HG03196 (cell line): ENCODE results near the gene STIM2.
"Not testable (repeated sequence)": the region's sequence is repeated elsewhere in the genome, so short reads cannot be mapped to it uniquely, and the experiment has no call there.

Experiments
- ATAC-seq: cut with Tn5 transposase; IDR thresholded peaks from one replicate; pipeline ENCODE4 v1.9.1; 2021; ENCODE audit not compliant: unreplicated experiment

The STIM2 gene

GRCh38 chr4:26860157-26860921, at the start of gene STIM2:
Gene STIM2, plus strand, starts transcription at chr4:26860841.
- peak; percentile 56 for ATAC-seq

- not testable (repeated sequence) for ATAC-seq
Measured at GRCh38 chr4:26811571-26811970, 49.1 kb upstream of the STIM2 start.

GRCh38 chr4:26812049-26812714, 48.5 kb upstream of the STIM2 start:
- ATAC-seq, result no peak

- no peak for ATAC-seq
Measured at GRCh38 chr4:26813698-26814097, 46.9 kb upstream of the STIM2 start.

GRCh38 chr4:26815199-26815598, 45.4 kb upstream of the STIM2 start:
- no peak for ATAC-seq

GRCh38 chr4:26815706-26816105, 44.9 kb upstream of the STIM2 start:
- no peak for ATAC-seq

GRCh38 chr4:26819026-26819425, 41.6 kb upstream of the STIM2 start:
- ATAC-seq, result no peak

GRCh38 chr4:26819478-26820095, 41.1 kb upstream of the STIM2 start:
- no peak for ATAC-seq

- ATAC-seq, result no peak
Measured at GRCh38 chr4:26820346-26820745, 40.3 kb upstream of the STIM2 start.

- no peak for ATAC-seq
Measured at GRCh38 chr4:26821031-26821430, 39.6 kb upstream of the STIM2 start.

- ATAC-seq, result no peak
Measured at GRCh38 chr4:26821677-26822503, 38.8 kb upstream of the STIM2 start.

- ATAC-seq, result peak; percentile 56
Measured at GRCh38 chr4:26822546-26822945, 38.1 kb upstream of the STIM2 start.

- ATAC-seq, result not testable (repeated sequence)
Measured at GRCh38 chr4:26822974-26823373, 37.7 kb upstream of the STIM2 start.

- no peak for ATAC-seq
Measured at GRCh38 chr4:26823583-26823982, 37.1 kb upstream of the STIM2 start.

- ATAC-seq, result no peak
Measured at GRCh38 chr4:26824667-26825066, 36.0 kb upstream of the STIM2 start.

- ATAC-seq, result peak; percentile 88
Measured at GRCh38 chr4:26826721-26827120, 33.9 kb upstream of the STIM2 start.

GRCh38 chr4:26827336-26827735, 33.3 kb upstream of the STIM2 start:
- not testable (repeated sequence) for ATAC-seq

- no peak for ATAC-seq
Measured at GRCh38 chr4:26827798-26828197, 32.8 kb upstream of the STIM2 start.

- no peak for ATAC-seq
Measured at GRCh38 chr4:26829018-26829417, 31.6 kb upstream of the STIM2 start.

- ATAC-seq, result no peak
Measured at GRCh38 chr4:26830033-26830432, 30.6 kb upstream of the STIM2 start.

- no peak for ATAC-seq
Measured at GRCh38 chr4:26830701-26831100, 29.9 kb upstream of the STIM2 start.
